Measurements from ENCODE around the gene THSD7A.

- TF ChIP-seq CTCF (IDR thresholded peaks at IDR 0.05) (no peak), ZFX (IDR thresholded peaks at IDR 0.05; ENCODE audit: borderline replicate concordance) (no peak)
Measured at GRCh38 chr7:11548532-11548931, 283.5 kb downstream of the THSD7A start.

Measured in 22Rv1 (cell line).